Smooth muscle cell (in vitro differentiated cells): Measurements from ENCODE around the gene FUT3. TPM values are rescaled to one million over a fixed set of nuclear protein-coding genes. Genes with fewer than 3 reads are reported as not detected.

Experiments
- DNase-seq: peaks from one replicate; lab custom pipeline; 2025; ENCODE audit not compliant: unreplicated experiment; lab: John Stamatoyannopoulos, UW
- H2AFZ ChIP-seq: fragments of 200-600 bp; sonication (generic); 2 replicates; pipeline ENCODE4 v1.6.0; 2016; ENCODE audit warnings: antibody characterized with exemption, low read depth, mild to moderate bottlenecking
- H3F3A ChIP-seq: fragments of 200-600 bp; sonication (generic); 2 replicates; pipeline ENCODE4 v1.6.0; 2017; ENCODE audit warnings: antibody characterized with exemption, low read depth
- H3K27ac ChIP-seq: fragments of 200-600 bp; sonication (generic); 2 replicates; pipeline ENCODE4 v1.5.1; 2016; ENCODE audit warnings: low read depth, mild to moderate bottlenecking
- H3K27me3 ChIP-seq: fragments of 200-600 bp; sonication (generic); 2 replicates; pipeline ENCODE4 v1.6.1; 2016; ENCODE audit warnings: low read depth, mild to moderate bottlenecking
- H3K36me3 ChIP-seq: fragments of 200-600 bp; sonication (generic); 2 replicates; pipeline ENCODE4 v1.5.1; 2016; ENCODE audit warnings: low read depth
- H3K4me1 ChIP-seq: fragments of 200-600 bp; sonication (generic); 2 replicates; pipeline ENCODE4 v1.5.1; 2016; ENCODE audit warnings: low read depth
- H3K4me2 ChIP-seq: fragments of 200-600 bp; sonication (generic); 2 replicates; pipeline ENCODE4 v1.6.0; 2016; ENCODE audit warnings: mild to moderate bottlenecking
- H3K4me3 ChIP-seq: fragments of 200-600 bp; sonication (generic); 2 replicates; pipeline ENCODE4 v1.5.1; 2016; ENCODE audit warnings: mild to moderate bottlenecking
- H3K79me2 ChIP-seq: fragments of 200-600 bp; sonication (generic); 2 replicates; pipeline ENCODE4 v1.6.0; 2016; ENCODE audit warnings: low read depth, mild to moderate bottlenecking
- H3K9ac ChIP-seq: fragments of 200-600 bp; sonication (generic); 2 replicates; pipeline ENCODE4 v1.6.0; 2016; ENCODE audit warnings: low read depth
- H3K9me3 ChIP-seq: fragments of 200-600 bp; sonication (generic); replicated peaks from 2 replicates; pipeline ENCODE4 v1.5.1; 2016; ENCODE audit warnings: low read depth
- H4K20me1 ChIP-seq: fragments of 200-600 bp; sonication (generic); 2 replicates; pipeline ENCODE4 v1.6.0; 2016; ENCODE audit warnings: low read depth
- WGBS: methylation state at CpG from one replicate; pipeline ENCODE4 v1.1.7; 2016; ENCODE audit warnings: low lambda C conversion rate; 5-methylcytosine and 5-hydroxymethylcytosine counted together
- polyA plus RNA-seq: library from polyadenylated mRNA; unstranded; fragments of >200 nt; fragmentation: Nextera tagmentation; extraction: Ambion mirVana; gene quantifications from 2 replicates; pipeline ENCODE4 v1.2.1, GENCODE V29; 2016
- total RNA-seq: library from RNA; depleted of rRNA; stranded (reverse); fragments of >200 nt; gene quantifications from 2 replicates; pipeline ENCODE4 v1.2.3, GENCODE V29; 2014
- TF ChIP-seq, protein P1 (sequence below): fragments of 200-600 bp; sonication (generic); IDR thresholded peaks from 2 replicates; pipeline ENCODE4 v1.5.1; 2017; ENCODE audit warnings: borderline replicate concordance, mild to moderate bottlenecking, antibody characterized with exemption; ENCODE audit not compliant: insufficient read depth, poor library complexity, severe bottlenecking

Gene FUT3
- 0.18 and 0.58 TPM in 2 replicates for total RNA-seq
- 0.24 TPM in 1 of 2 replicates, not detected in the other for polyA plus RNA-seq

DNA sequence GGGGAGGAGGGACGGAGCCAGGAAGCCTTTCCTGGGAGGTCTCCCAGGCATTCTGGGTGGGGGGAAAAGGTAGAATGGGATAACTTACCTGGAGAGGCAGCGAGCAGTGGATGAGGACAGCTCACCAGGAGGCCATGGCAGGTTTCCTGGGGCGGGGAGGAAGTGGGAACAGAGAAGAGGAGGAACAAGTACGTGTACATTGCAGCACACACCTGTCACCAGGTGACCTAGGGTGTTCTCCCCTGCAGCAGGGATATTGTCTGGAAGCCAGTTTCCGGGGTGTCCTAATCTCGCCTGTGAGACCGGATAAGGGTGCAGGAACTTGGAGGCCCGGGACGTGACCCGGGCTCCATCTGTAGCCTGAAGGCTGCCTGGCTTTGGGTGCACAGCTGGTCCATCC, at the start of gene FUT3:
FUT3 (minus strand) TSS at position 148 of the 400 bp plus-strand sequence.
- no peaks in the 10 kb centered on the region for H3K36me3 ChIP-seq
- no peaks in the 10 kb centered on the region for H4K20me1 ChIP-seq
- no peak within 1 kb of the TSS for H3K4me2 ChIP-seq
- H3K27me3 ChIP-seq: peaks cover 6% of the 10 kb centered on the region
- no peaks in the 10 kb centered on the region for H3K79me2 ChIP-seq
- H3F3A ChIP-seq: no peaks in the 10 kb centered on the region
- H2AFZ ChIP-seq: no peak within 1 kb of the TSS
- H3K9me3 ChIP-seq: no peaks in the 10 kb centered on the region
- TF ChIP-seq, protein P1, sequence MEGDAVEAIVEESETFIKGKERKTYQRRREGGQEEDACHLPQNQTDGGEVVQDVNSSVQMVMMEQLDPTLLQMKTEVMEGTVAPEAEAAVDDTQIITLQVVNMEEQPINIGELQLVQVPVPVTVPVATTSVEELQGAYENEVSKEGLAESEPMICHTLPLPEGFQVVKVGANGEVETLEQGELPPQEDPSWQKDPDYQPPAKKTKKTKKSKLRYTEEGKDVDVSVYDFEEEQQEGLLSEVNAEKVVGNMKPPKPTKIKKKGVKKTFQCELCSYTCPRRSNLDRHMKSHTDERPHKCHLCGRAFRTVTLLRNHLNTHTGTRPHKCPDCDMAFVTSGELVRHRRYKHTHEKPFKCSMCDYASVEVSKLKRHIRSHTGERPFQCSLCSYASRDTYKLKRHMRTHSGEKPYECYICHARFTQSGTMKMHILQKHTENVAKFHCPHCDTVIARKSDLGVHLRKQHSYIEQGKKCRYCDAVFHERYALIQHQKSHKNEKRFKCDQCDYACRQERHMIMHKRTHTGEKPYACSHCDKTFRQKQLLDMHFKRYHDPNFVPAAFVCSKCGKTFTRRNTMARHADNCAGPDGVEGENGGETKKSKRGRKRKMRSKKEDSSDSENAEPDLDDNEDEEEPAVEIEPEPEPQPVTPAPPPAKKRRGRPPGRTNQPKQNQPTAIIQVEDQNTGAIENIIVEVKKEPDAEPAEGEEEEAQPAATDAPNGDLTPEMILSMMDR: no peak
- no peak within 1 kb of the TSS for H3K9ac ChIP-seq
- WGBS: 91% methylated on average over 10 of the region's 10 CpGs
- H3K27ac ChIP-seq: no peak within 1 kb of the TSS
- DNase-seq: no peak
- no peak within 1 kb of the TSS for H3K4me3 ChIP-seq
- H3K4me1 ChIP-seq: peaks cover 4% of the 10 kb centered on the region

GRCh38 chr19:5900976-5901375, 49.7 kb upstream of the FUT3 start:
- no peak for DNase-seq
- Histone ChIP-seq H3K27me3 (no peaks in the 10 kb centered on the region), H4K20me1 (peaks cover 64% of the 10 kb centered on the region), H2AFZ (no peak overlapping the region), H3K79me2 (peaks cover 48% of the 10 kb centered on the region), H3K4me1 (no peaks in the 10 kb centered on the region), H3K36me3 (no peaks in the 10 kb centered on the region), H3F3A (no peaks in the 10 kb centered on the region), H3K9me3 (no peaks in the 10 kb centered on the region), H3K4me2 (no peak overlapping the region), H3K27ac (no peak overlapping the region), H3K4me3 (no peak overlapping the region), H3K9ac (no peak overlapping the region)
- 95% methylated on average over 8 of the region's 8 CpGs for WGBS
- TF ChIP-seq, protein P1: no peak

- no peak overlapping the region for H3K27ac ChIP-seq
- no peak overlapping the region for H2AFZ ChIP-seq
- H3K9ac ChIP-seq: no peak overlapping the region
- H3K4me1 ChIP-seq: no peaks in the 10 kb centered on the region
- peaks cover 48% of the 10 kb centered on the region for H3K79me2 ChIP-seq
- H3K36me3 ChIP-seq: no peaks in the 10 kb centered on the region
- H3K9me3 ChIP-seq: no peaks in the 10 kb centered on the region
- H3K4me3 ChIP-seq: no peak overlapping the region
- no peaks in the 10 kb centered on the region for H3K27me3 ChIP-seq
- TF ChIP-seq, protein P1: no peak
- no peak overlapping the region for H3K4me2 ChIP-seq
- WGBS: 97% methylated on average over 13 of the region's 13 CpGs
- no peaks in the 10 kb centered on the region for H3F3A ChIP-seq
- no peak for DNase-seq
- H4K20me1 ChIP-seq: peaks cover 74% of the 10 kb centered on the region
Observed at GRCh38 chr19:5899728-5900526, 48.7 kb upstream of the FUT3 start.
